Urinary bladder (tissue), 2 donors: ENCODE data around the gene LIMA1. TPM values are rescaled to one million over a fixed set of nuclear protein-coding genes. Genes with fewer than 3 reads are reported as not detected.

Experiments
- polyA plus RNA-seq: library from polyadenylated mRNA; stranded (reverse); fragments of 200-250 nt; gene quantifications from one replicate; pipeline ENCODE4 v1.2.3, GENCODE V29; 2013
- small RNA-seq: library from RNA; depleted of rRNA; stranded (forward); fragments of <200 nt; gene quantifications from one replicate; pipeline ENCODE3, GENCODE V24; 2014
- total RNA-seq: library from RNA; depleted of rRNA; stranded (reverse); fragments of >200 nt; gene quantifications from one replicate; pipeline ENCODE4 v1.2.3, GENCODE V29; 2014
- donor health status: healthy.

LIMA1 gene
- total and polyA plus RNA-seq, 2 donors, result 47.3 to 137 TPM

Small RNA genes within 50 kb of the gene (small RNA-seq; reads per million reads assigned to genes)
- gene MIR1293, result not detected
- gene RNU6-1093P, result not detected

Other genes with a start within 250 kb of the LIMA1 start
- 2.7 TPM for gene ASIC1, start 225.9 kb downstream of the LIMA1 start, total RNA-seq
- 5.4 TPM for gene ASIC1, start 225.9 kb downstream of the LIMA1 start, polyA plus RNA-seq
- gene SMARCD1, start 198.2 kb downstream of the LIMA1 start, total RNA-seq, result 30.2 TPM
- 31.2 TPM for gene SMARCD1, start 198.2 kb downstream of the LIMA1 start, polyA plus RNA-seq
- gene GPD1, start 179.5 kb downstream of the LIMA1 start, total RNA-seq, result 2.2 TPM
- 16.0 TPM for gene GPD1, start 179.5 kb downstream of the LIMA1 start, polyA plus RNA-seq
- gene COX14, start 171.3 kb downstream of the LIMA1 start, total RNA-seq, result 30.5 TPM
- gene COX14, start 171.3 kb downstream of the LIMA1 start, polyA plus RNA-seq, result 135 TPM
- gene CERS5, start 116.2 kb downstream of the LIMA1 start, total RNA-seq, result 51.0 TPM
- 44.7 TPM for gene CERS5, start 116.2 kb downstream of the LIMA1 start, polyA plus RNA-seq
- not detected for gene FAM186A, start 113.1 kb upstream of the LIMA1 start, total RNA-seq
- not detected for gene FAM186A, start 113.1 kb upstream of the LIMA1 start, polyA plus RNA-seq
- 77.5 TPM for gene LARP4, start 117.4 kb upstream of the LIMA1 start, total RNA-seq
- 11.3 TPM for gene LARP4, start 117.4 kb upstream of the LIMA1 start, polyA plus RNA-seq
- 48.6 TPM for gene DIP2B, start 221.5 kb upstream of the LIMA1 start, total RNA-seq
- gene DIP2B, start 221.5 kb upstream of the LIMA1 start, polyA plus RNA-seq, result 7.2 TPM